H1 (cell line): ENCODE results near the gene CBX2. TPM values are rescaled to one million over a fixed set of nuclear protein-coding genes. Genes with fewer than 3 reads are reported as not detected.

ENCODE experiments used
- CTCF ChIA-PET: fragments of 300-600 bp; sonication (Branson Sonifier 250); formaldehyde crosslinking; loops from one replicate; lab custom pipeline; 2021; ENCODE audit not compliant: partially characterized antibody; lab: Charles Lee
- POLR2A ChIA-PET: fragments of 300-600 bp; sonication (Branson Sonifier 250); formaldehyde crosslinking; loops from one replicate; lab custom pipeline; 2021; ENCODE audit warnings: inconsistent platforms; ENCODE audit not compliant: partially characterized antibody; lab: Charles Lee
- DNase-seq, 2 experiments: peaks; one replicate each; pipeline versions ENCODE4 v3.0.0 to v3.0.0-alpha.2; 2010 to 2022; ENCODE audit warnings: low spot score in 2 of 2, low read depth in 1 of 2, mixed read lengths in 1 of 2
- FAIRE-seq: peaks from 2 replicates; lab custom pipeline; 2011; peaks lifted over from hg19 to GRCh38; lab: Jason Lieb, UNC
- H2AFZ ChIP-seq: 2 replicates; pipeline ENCODE4 v1.8.1; 2012; ENCODE audit warnings: low read length, inconsistent platforms
- H2AK5ac ChIP-seq: 2 replicates; pipeline ENCODE4 v1.6.1; 2013; ENCODE audit warnings: low read depth, low read length
- H2BK120ac ChIP-seq: replicated peaks from 2 replicates; pipeline ENCODE3; 2013; ENCODE audit warnings: low read depth, low read length, inconsistent platforms
- H2BK12ac ChIP-seq: 2 replicates; pipeline ENCODE4 v1.6.1; 2013; ENCODE audit warnings: low read depth, low read length
- H2BK15ac ChIP-seq: 2 replicates; pipeline ENCODE4 v1.6.1; 2013; ENCODE audit warnings: low read length
- H2BK20ac ChIP-seq: 2 replicates; pipeline ENCODE4 v1.6.1; 2013; ENCODE audit warnings: low read length
- H2BK5ac ChIP-seq: 2 replicates; pipeline ENCODE4 v1.6.1; 2013; ENCODE audit warnings: low read depth, low read length
- H3K14ac ChIP-seq: 2 replicates; pipeline ENCODE4 v1.6.1; 2013; ENCODE audit warnings: inconsistent platforms; ENCODE audit not compliant: insufficient read length
- H3K18ac ChIP-seq: 2 replicates; pipeline ENCODE4 v1.6.1; 2013; ENCODE audit warnings: low read length; ENCODE audit errors: extremely low read depth
- H3K23ac ChIP-seq: 2 replicates; pipeline ENCODE4 v1.6.1; 2013; ENCODE audit warnings: inconsistent platforms; ENCODE audit not compliant: insufficient read length
- H3K23me2 ChIP-seq: 2 replicates; pipeline ENCODE4 v1.6.1; 2013; ENCODE audit warnings: low read depth, low read length
- H3K27ac ChIP-seq: 2 replicates; pipeline ENCODE4 v1.6.1; 2011; ENCODE audit warnings: low read depth, low read length, inconsistent platforms
- H3K27me3 ChIP-seq, 4 experiments: replicated peaks in 1 of 4; 1 replicate in 1 of 4; 2 replicates in 3 of 4; pipeline versions ENCODE4 v1.6.1 to v1.8.1; 2011 to 2013; ENCODE audit warnings: low read length in 3 of 4, mild to moderate bottlenecking in 3 of 4, inconsistent platforms in 2 of 4, mixed read lengths in 2 of 4, moderate library complexity in 1 of 4; ENCODE audit not compliant: control insufficient read depth in 3 of 4, insufficient read depth in 3 of 4; ENCODE audit errors: extremely low read depth in 1 of 4
- H3K36me3 ChIP-seq, 4 experiments: 2 replicates each; pipeline versions ENCODE4 v1.6.1 to v1.8.1; 2011 to 2013; ENCODE audit warnings: mild to moderate bottlenecking in 4 of 4, low read length in 3 of 4, moderate library complexity in 2 of 4, control low read depth in 1 of 4, inconsistent platforms in 1 of 4; ENCODE audit not compliant: insufficient read depth in 4 of 4, control insufficient read depth in 2 of 4
- H3K4ac ChIP-seq: replicated peaks from 2 replicates; pipeline ENCODE3; 2013; ENCODE audit warnings: low read length, low read depth, mixed read lengths, inconsistent platforms; ENCODE audit not compliant: insufficient read length
- H3K4me1 ChIP-seq, 4 experiments: replicated peaks in 1 of 4; 1 replicate in 1 of 4; 2 replicates in 3 of 4; pipeline versions ENCODE4 v1.6.1 to v1.8.1; 2011 to 2013; ENCODE audit warnings: low read length in 3 of 4, inconsistent platforms in 2 of 4, mixed read lengths in 1 of 4; ENCODE audit not compliant: insufficient read depth in 4 of 4, control insufficient read depth in 3 of 4
- H3K4me2 ChIP-seq, 2 experiments: 2 replicates each; pipeline versions ENCODE4 v1.6.1 to v1.8.1; 2011 to 2013; ENCODE audit warnings: low read depth in 2 of 2, low read length in 2 of 2, control low read depth in 1 of 2, inconsistent platforms in 1 of 2, mild to moderate bottlenecking in 1 of 2; ENCODE audit not compliant: insufficient read depth in 1 of 2
- H3K4me3 ChIP-seq, 4 experiments: fragments of 200-600, 300-600 bp in 1 of 4; sonication (generic), shearing (Covaris generic), sonication (Bioruptor Twin) in 1 of 4; 2 replicates each; pipeline versions ENCODE4 v1.5.1 to v1.8.1; 2011 to 2016; ENCODE audit warnings: low read length in 4 of 4, low read depth in 3 of 4, control low read depth in 2 of 4, inconsistent platforms in 2 of 4, mild to moderate bottlenecking in 2 of 4, mixed read lengths in 1 of 4, moderate library complexity in 1 of 4; ENCODE audit not compliant: insufficient read depth in 2 of 4; ENCODE audit errors: extremely low read depth in 1 of 4
- H3K56ac ChIP-seq: replicated peaks from 2 replicates; pipeline ENCODE3; 2013; ENCODE audit warnings: low read depth, mild to moderate bottlenecking, mixed read lengths, low read length, inconsistent platforms; ENCODE audit not compliant: insufficient read length
- H3K79me1 ChIP-seq: 2 replicates; pipeline ENCODE4 v1.6.1; 2013; ENCODE audit warnings: low read depth, low read length, control low read depth
- H3K79me2 ChIP-seq, 2 experiments: 2 replicates each; pipeline versions ENCODE4 v1.6.1 to v1.8.1; 2012 to 2013; ENCODE audit warnings: low read length in 2 of 2, mild to moderate bottlenecking in 2 of 2, inconsistent platforms in 1 of 2; ENCODE audit not compliant: insufficient read depth in 2 of 2, control insufficient read depth in 1 of 2
- H3K9ac ChIP-seq, 4 experiments: replicated peaks in 1 of 4; 1 replicate in 1 of 4; 2 replicates in 3 of 4; pipeline versions ENCODE4 v1.6.1 to v1.8.1; 2011 to 2013; ENCODE audit warnings: low read depth in 3 of 4, low read length in 3 of 4, control low read depth in 2 of 4, mild to moderate bottlenecking in 2 of 4, moderate library complexity in 2 of 4, inconsistent platforms in 1 of 4; ENCODE audit errors: extremely low read depth in 1 of 4
- H3K9me3 ChIP-seq, 2 experiments: 2 replicates each; pipeline versions ENCODE4 v1.6.1 to v1.8.1; 2012 to 2013; ENCODE audit warnings: mild to moderate bottlenecking in 2 of 2, moderate library complexity in 2 of 2, control low read depth in 1 of 2, inconsistent platforms in 1 of 2, low read depth in 1 of 2, low read length in 1 of 2, mixed read lengths in 1 of 2; ENCODE audit not compliant: insufficient read depth in 2 of 2
- H4K20me1 ChIP-seq, 2 experiments: replicated peaks in 1 of 2; 2 replicates each; pipeline versions ENCODE3 to v1.8.1; 2011 to 2013; ENCODE audit warnings: inconsistent platforms in 2 of 2, low read length in 2 of 2, mild to moderate bottlenecking in 1 of 2; ENCODE audit not compliant: insufficient read depth in 2 of 2, control insufficient read depth in 1 of 2
- H4K5ac ChIP-seq: 2 replicates; pipeline ENCODE4 v1.6.1; 2013; ENCODE audit warnings: low read length, low read depth, mixed read lengths, inconsistent platforms; ENCODE audit not compliant: insufficient read length
- H4K8ac ChIP-seq: 2 replicates; pipeline ENCODE4 v1.8.0; 2013; ENCODE audit warnings: mild to moderate bottlenecking, moderate library complexity, low read length, inconsistent platforms; ENCODE audit not compliant: insufficient read depth; ENCODE audit errors: extremely low read depth
- H4K91ac ChIP-seq: replicated peaks from 2 replicates; pipeline ENCODE3; 2013; ENCODE audit warnings: low read length, mixed read lengths, inconsistent platforms; ENCODE audit not compliant: insufficient read length
- CBX5 ChIP-seq: fragments of 300-800, 300-1000 bp; sonication (generic); IDR thresholded peaks from 2 replicates; pipeline ENCODE4 v1.7.1; 2016; ENCODE audit warnings: antibody characterized with exemption, low read length, low read depth
- EZH2 ChIP-seq: fragments of 200-600 bp; sonication (generic); IDR thresholded peaks from 2 replicates; pipeline ENCODE4 v1.7.1; 2012; ENCODE audit warnings: low read depth, mild to moderate bottlenecking, moderate library complexity, low read length, inconsistent platforms; ENCODE audit not compliant: severe bottlenecking
- FOSL1 ChIP-seq: IDR thresholded peaks from 2 replicates; pipeline ENCODE4 v1.6.1; 2011; ENCODE audit warnings: mild to moderate bottlenecking, low read depth, low read length, moderate library complexity; ENCODE audit not compliant: insufficient read depth
- JUN ChIP-seq: IDR thresholded peaks from 2 replicates; pipeline ENCODE4 v1.6.1; 2011; ENCODE audit warnings: low read depth, mild to moderate bottlenecking, improper control_type of control experiment, low read length
- JUND ChIP-seq: IDR thresholded peaks from 2 replicates; pipeline ENCODE4 v1.6.1; 2011; ENCODE audit warnings: mild to moderate bottlenecking, improper control_type of control experiment, low read length
- KDM4A ChIP-seq: IDR thresholded peaks from one replicate; pipeline ENCODE4 v1.7.1; 2012; ENCODE audit warnings: low read depth, mild to moderate bottlenecking, moderate library complexity, low read length, inconsistent platforms; ENCODE audit not compliant: severe bottlenecking
- MAFK ChIP-seq: IDR thresholded peaks from 2 replicates; pipeline ENCODE4 v1.6.1; 2012; ENCODE audit warnings: low read depth, mild to moderate bottlenecking, improper control_type of control experiment, low read length
- PHF8 ChIP-seq: fragments of 200-600 bp; sonication (generic); conservative IDR thresholded peaks from 2 replicates; pipeline ENCODE4 v1.7.1; 2012; ENCODE audit warnings: low read depth, mild to moderate bottlenecking, inconsistent platforms, low read length, moderate library complexity
- POU5F1 ChIP-seq: IDR thresholded peaks from 2 replicates; pipeline ENCODE4 v1.6.1; 2011; ENCODE audit warnings: low read depth, mild to moderate bottlenecking, low read length, moderate library complexity
- RXRA ChIP-seq: IDR thresholded peaks from 2 replicates; pipeline ENCODE4 v1.6.1; 2011; ENCODE audit warnings: low read depth, mild to moderate bottlenecking, low read length, moderate library complexity; ENCODE audit not compliant: insufficient read depth
- SP1 ChIP-seq: IDR thresholded peaks from 2 replicates; pipeline ENCODE4 v1.6.1; 2011; ENCODE audit warnings: low read depth, low read length
- WGBS, 2 experiments: shearing (Covaris generic) in 1 of 2; methylation state at CpG; one replicate each; pipeline versions ENCODE4 v1.1.6 to v1.1.7; 2013 to 2015; ENCODE audit warnings: low lambda C conversion rate in 2 of 2, mixed read lengths in 2 of 2, inconsistent platforms in 1 of 2, low coverage in 1 of 2, missing lambda C conversion rate in 1 of 2; ENCODE audit not compliant: insufficient replicate concordance in 2 of 2, insufficient coverage in 1 of 2, insufficient read length in 1 of 2; ENCODE audit errors: extremely low coverage in 1 of 2, missing lambda C conversion rate in 1 of 2; 5-methylcytosine and 5-hydroxymethylcytosine counted together
- polyA plus RNA-seq, 7 experiments: library from polyadenylated mRNA; depleted of rRNA in 3 of 7; stranded (reverse) in 5 of 7; unstranded in 2 of 7; fragments of >200 nt in 5 of 7; fragments of 200-250 nt in 2 of 7; gene quantifications; 1 replicate in 5 of 7; 2 replicates in 1 of 7; 4 replicates in 1 of 7; pipeline versions ENCODE4 v1.2.1 to v1.2.3, GENCODE V29; 2011 to 2013; ENCODE audit warnings: missing spikeins in 2 of 7, mixed read lengths in 2 of 7
- total RNA-seq: library from RNA; stranded (reverse); fragmentation: NEBNext Ultra II Directional; extraction: Animal tissue kit (Norgen Biotek cat#: 25700); gene quantifications from 2 replicates; pipeline ENCODE4 v1.2.1, GENCODE V29; 2021

CBX2 gene
- total and polyA plus RNA-seq, 2 of the 8 experiments (the other 6 are each of a cell fraction or from before 2014, with no cell fraction given): 64.3 to 83.9 TPM

DNA sequence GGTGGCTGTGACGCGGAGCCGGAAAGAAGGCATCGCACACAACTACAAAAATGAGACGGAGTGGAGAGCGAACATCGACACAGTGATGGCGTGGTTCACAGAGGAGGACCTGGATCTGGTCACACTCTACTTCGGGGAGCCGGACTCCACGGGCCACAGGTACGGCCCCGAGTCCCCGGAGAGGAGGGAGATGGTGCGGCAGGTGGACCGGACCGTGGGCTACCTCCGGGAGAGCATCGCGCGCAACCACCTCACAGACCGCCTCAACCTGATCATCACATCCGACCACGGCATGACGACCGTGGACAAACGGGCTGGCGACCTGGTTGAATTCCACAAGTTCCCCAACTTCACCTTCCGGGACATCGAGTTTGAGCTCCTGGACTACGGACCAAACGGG, 42.9 kb upstream of the CBX2 start:
- no peak overlapping the region for H3K18ac ChIP-seq
- ChIA-PET CTCF (interaction anchor here (0.9 to 1.2 kb wide), 5 partner anchors 10 to 189 kb away, joined by 3 to 5 read pairs (median 3); no protein-coding TSS in a partner anchor), POLR2A (no interaction called here)
- H3K23me2 ChIP-seq: peaks cover 2% of the 10 kb centered on the region; the same call in 1 of the 2 replicates
- H2BK120ac ChIP-seq: no peak overlapping the region
- H4K91ac ChIP-seq: no peak overlapping the region
- no peaks in the 10 kb centered on the region for H3K36me3 ChIP-seq
- H3K4me2 ChIP-seq: no peak overlapping the region
- H3K27me3 ChIP-seq: peaks cover 0 to 7% (median 3%) of the 10 kb centered on the region in 4 experiments; a peak in 3 of 7 replicates
- no peak overlapping the region for H3K23ac ChIP-seq
- H3K14ac ChIP-seq: no peak overlapping the region
- H2BK5ac ChIP-seq: no peak overlapping the region
- no peak overlapping the region for H3K4me3 ChIP-seq
- H3K27ac ChIP-seq: no peak overlapping the region
- no peak overlapping the region for H2BK20ac ChIP-seq
- H4K8ac ChIP-seq: no peak overlapping the region
- no peak overlapping the region for H3K56ac ChIP-seq
- DNase-seq (no peak), FAIRE-seq (no peak)
- H2AFZ ChIP-seq: no peak overlapping the region
- H4K20me1 ChIP-seq: no peaks in the 10 kb centered on the region
- H3K4me1 ChIP-seq: no peaks in the 10 kb centered on the region; a peak in 2 of 7 replicates
- no peak overlapping the region for H4K5ac ChIP-seq
- no peaks in the 10 kb centered on the region for H3K79me2 ChIP-seq
- no peak overlapping the region for H2AK5ac ChIP-seq
- no peaks in the 10 kb centered on the region for H3K9me3 ChIP-seq
- no peaks in the 10 kb centered on the region for H3K79me1 ChIP-seq
- no peak overlapping the region for H2BK15ac ChIP-seq
- 95% methylated on average over 29 of the region's 32 CpGs; no CpG with 5 or more reads in 1 of the 2 experiments for WGBS, 2 experiments
- H3K9ac ChIP-seq: no peak overlapping the region
- H3K4ac ChIP-seq: no peak overlapping the region
- no peak overlapping the region for H2BK12ac ChIP-seq
- no peak for TF ChIP-seq JUN
- TF ChIP-seq PHF8: no peak
- TF ChIP-seq CBX5: no peak
- TF ChIP-seq POU5F1: no peak
- TF ChIP-seq JUND: no peak
- TF ChIP-seq RXRA: no peak
- no peak for TF ChIP-seq SP1
- no peak for TF ChIP-seq FOSL1
- TF ChIP-seq KDM4A: no peak
- no peak for TF ChIP-seq MAFK
- TF ChIP-seq EZH2: no peak
